Right renal cortex interstitium (tissue), 3 donors: Measurements from ENCODE around the gene UGT1A10. TPM values are rescaled to one million over a fixed set of nuclear protein-coding genes. Genes with fewer than 3 reads are reported as not detected.

Experiments used
- DNase-seq, 3 donors: peaks; one replicate each; pipeline ENCODE4 v3.0.0-alpha.2; 2013; ENCODE audit warnings: low read depth in 3 of 3, low spot score in 2 of 3
- polyA plus RNA-seq, 3 donors: library from polyadenylated mRNA; unstranded; fragments of 120-200 nt; gene quantifications; one replicate each; pipeline ENCODE4 v1.2.1, GENCODE V29; 2013; ENCODE audit not compliant: insufficient read length in 3 of 3

The UGT1A10 gene
- polyA plus RNA-seq, 3 donors: not detected

GRCh38 chr2:233819884-233820773, 183.9 kb downstream of the UGT1A10 start:
- DNase-seq: no peak

- no peak for DNase-seq
These were observed 184.5 kb downstream of the UGT1A10 start for GRCh38 chr2:233820774-233821105.

- DNase-seq: no peak
These were observed 184.9 kb downstream of the UGT1A10 start for GRCh38 chr2:233821196-233821595.

GRCh38 chr2:233821709-233822100, 185.5 kb downstream of the UGT1A10 start:
- no peak for DNase-seq

GRCh38 chr2:233822101-233822771, 186.0 kb downstream of the UGT1A10 start:
- DNase-seq: no peak

Other genes starting within 250 kb of the UGT1A10 start
- gene USP40, start 69.7 kb upstream of the UGT1A10 start, polyA plus RNA-seq: 10 to 100 TPM; 40.8 to 48.6 (median 41.5) TPM
- under 1 TPM in 1 of 3 donors, not detected in 2; 0.07 TPM for gene UGT1A8, start 18.8 kb upstream of the UGT1A10 start, polyA plus RNA-seq
- 1 to 10 TPM; 4.3 to 7.6 (median 6.9) TPM for gene UGT1A9, start 35.5 kb downstream of the UGT1A10 start, polyA plus RNA-seq
- gene UGT1A7, start 45.5 kb downstream of the UGT1A10 start, polyA plus RNA-seq: not detected
- 1 to 10 TPM; 3.6 to 6.2 (median 4.5) TPM for gene UGT1A6, start 56.4 kb downstream of the UGT1A10 start, polyA plus RNA-seq
- gene UGT1A5, start 76.5 kb downstream of the UGT1A10 start, polyA plus RNA-seq: not detected
- gene UGT1A4, start 82.3 kb downstream of the UGT1A10 start, polyA plus RNA-seq: not detected
- gene UGT1A3, start 92.6 kb downstream of the UGT1A10 start, polyA plus RNA-seq: not detected
- under 1 TPM; 0.06 to 0.18 (median 0.13) TPM for gene UGT1A1, start 123.8 kb downstream of the UGT1A10 start, polyA plus RNA-seq
- gene MROH2A, start 141.9 kb downstream of the UGT1A10 start, polyA plus RNA-seq: under 1 TPM; 0.16 to 0.24 (median 0.22) TPM
- gene HJURP, start 218.1 kb downstream of the UGT1A10 start, polyA plus RNA-seq: 10 to 100 TPM; 18.6 to 24.1 (median 22.6) TPM